GM21576 (cell line): ENCODE data around the gene RHOF.
"Not testable (repeated sequence)": the region's sequence is repeated elsewhere in the genome, so short reads cannot be mapped to it uniquely, and the experiment has no call there.

Source experiments
- ATAC-seq: cut with Tn5 transposase; IDR thresholded peaks from one replicate; pipeline ENCODE4 v1.9.1; 2021; ENCODE audit warnings: mild to moderate bottlenecking, moderate library complexity; ENCODE audit not compliant: unreplicated experiment

Gene RHOF

GRCh38 chr12:121750507-121750955 lies 43.0 kb downstream of the RHOF start:
- no peak for ATAC-seq

GRCh38 chr12:121749267-121749666 lies 44.2 kb downstream of the RHOF start:
- ATAC-seq, result no peak

- no peak for ATAC-seq
Measured at GRCh38 chr12:121748571-121749265, 44.8 kb downstream of the RHOF start.

- ATAC-seq, result no peak
Measured at GRCh38 chr12:121748218-121748570, 45.3 kb downstream of the RHOF start.

- ATAC-seq, result not testable (repeated sequence)
Measured at GRCh38 chr12:121745545-121745944, 47.9 kb downstream of the RHOF start.

- no peak for ATAC-seq
Measured at GRCh38 chr12:121741743-121742142, 51.7 kb downstream of the RHOF start.

GRCh38 chr12:121740847-121741246 lies 52.6 kb downstream of the RHOF start:
- no peak for ATAC-seq

- ATAC-seq, result no peak
Measured at GRCh38 chr12:121738340-121738858, 55.1 kb downstream of the RHOF start.

- ATAC-seq, result no peak
Measured at GRCh38 chr12:121733849-121734248, 59.6 kb downstream of the RHOF start.

GRCh38 chr12:121731473-121731872 lies 62.0 kb downstream of the RHOF start:
- ATAC-seq, result no peak

GRCh38 chr12:121729021-121729420 lies 64.5 kb downstream of the RHOF start:
- no peak for ATAC-seq
